HepG2 (cell line): Measurements from ENCODE around the gene PRPSAP1. TPM values are rescaled to one million over a fixed set of nuclear protein-coding genes. Genes with fewer than 3 reads are reported as not detected.

Experiments used
- AFF4 ChIP-seq: sonication (generic); formaldehyde crosslinking; IDR thresholded peaks from 2 replicates; pipeline ENCODE4 v1.4.0; 2020; ENCODE audit warnings: missing genetic modification reagents
- ARHGAP35 ChIP-seq: sonication (generic); formaldehyde crosslinking; IDR thresholded peaks from 2 replicates; pipeline ENCODE4 v1.9.0; 2022; ENCODE audit warnings: mild to moderate bottlenecking, inconsistent platforms, moderate library complexity, missing genetic modification reagents, borderline replicate concordance
- ASH2L ChIP-seq: fragments of 300-600, 200-600 bp; sonication (generic); IDR thresholded peaks from 2 replicates; pipeline ENCODE4 v1.7.0; 2017; ENCODE audit warnings: low read depth, mild to moderate bottlenecking, moderate library complexity, mixed read lengths, low read length; ENCODE audit not compliant: insufficient read length
- DRAP1 ChIP-seq: IDR thresholded peaks from 2 replicates; pipeline ENCODE4 v1.6.1; 2016; ENCODE audit warnings: missing genetic modification reagents, missing compliant biosample characterization
- ELF4 ChIP-seq: sonication (generic); formaldehyde crosslinking; IDR thresholded peaks from 2 replicates; pipeline ENCODE4 v1.5.0; 2020; ENCODE audit warnings: missing genetic modification reagents, mild to moderate bottlenecking, moderate library complexity, borderline replicate concordance
- KAT8 ChIP-seq: IDR thresholded peaks from 2 replicates; pipeline ENCODE4 v1.6.1; 2016; ENCODE audit warnings: missing genetic modification reagents, missing compliant biosample characterization
- PCBP2 ChIP-seq: fragments of 200-400 bp; formaldehyde crosslinking; optimal IDR thresholded peaks from 2 replicates; pipeline ENCODE3; 2018; ENCODE audit warnings: low read length, low read depth; ENCODE audit not compliant: poor library complexity, severe bottlenecking
- PLRG1 ChIP-seq: fragments of 450-650 bp; conservative IDR thresholded peaks from 2 replicates; pipeline ENCODE4 v1.6.1; 2016
- RFX3 ChIP-seq: IDR thresholded peaks from 2 replicates; pipeline ENCODE4 v1.6.1; 2016; ENCODE audit warnings: missing biosample characterization, missing genetic modification reagents
- SATB2 ChIP-seq: sonication (generic); formaldehyde crosslinking; IDR thresholded peaks from 2 replicates; pipeline ENCODE4 v1.5.0; 2020; ENCODE audit warnings: missing genetic modification reagents
- TFDP2 ChIP-seq: sonication (generic); formaldehyde crosslinking; IDR thresholded peaks from 2 replicates; pipeline ENCODE4 v1.4.0; 2020; ENCODE audit warnings: missing genetic modification reagents
- TP53 ChIP-seq: sonication (generic); formaldehyde crosslinking; conservative IDR thresholded peaks from 2 replicates; pipeline ENCODE4 v1.4.0; 2020; ENCODE audit warnings: missing genetic modification reagents
- XBP1 ChIP-seq: sonication (generic); formaldehyde crosslinking; IDR thresholded peaks from 2 replicates; pipeline ENCODE4 v1.5.0; 2020; ENCODE audit warnings: missing genetic modification reagents
- ZBTB3 ChIP-seq: sonication (generic); formaldehyde crosslinking; IDR thresholded peaks from 2 replicates; pipeline ENCODE4 v1.4.0; 2020; ENCODE audit warnings: low read depth, mild to moderate bottlenecking, moderate library complexity, missing genetic modification reagents, borderline replicate concordance
- ZNF17 ChIP-seq: sonication (generic); formaldehyde crosslinking; IDR thresholded peaks from 2 replicates; pipeline ENCODE4 v1.5.0; 2020; ENCODE audit warnings: mild to moderate bottlenecking, missing genetic modification reagents
- ZNF280D ChIP-seq: sonication (generic); formaldehyde crosslinking; IDR thresholded peaks from 2 replicates; pipeline ENCODE4 v1.5.1; 2020; ENCODE audit warnings: mild to moderate bottlenecking, missing genetic modification reagents
- ZNF3 ChIP-seq: IDR thresholded peaks from 2 replicates; pipeline ENCODE4 v1.7.0; 2017; ENCODE audit warnings: inconsistent platforms
- ZNF317 ChIP-seq: sonication (generic); formaldehyde crosslinking; IDR thresholded peaks from 2 replicates; pipeline ENCODE4 v1.5.0; 2020; ENCODE audit warnings: mild to moderate bottlenecking, missing genetic modification reagents
- ZNF383 ChIP-seq: sonication (generic); formaldehyde crosslinking; IDR thresholded peaks from 2 replicates; pipeline ENCODE4 v1.4.0; 2020; ENCODE audit warnings: missing genetic modification reagents, mild to moderate bottlenecking, borderline replicate concordance
- ZNF670 ChIP-seq: sonication (generic); formaldehyde crosslinking; IDR thresholded peaks from 2 replicates; pipeline ENCODE4 v1.8.0; 2022; ENCODE audit warnings: mild to moderate bottlenecking, missing genetic modification reagents, borderline replicate concordance
- ZNF713 ChIP-seq: sonication (generic); formaldehyde crosslinking; IDR thresholded peaks from 2 replicates; pipeline ENCODE4 v1.4.0; 2020; ENCODE audit warnings: mild to moderate bottlenecking, missing genetic modification reagents
- polyA plus RNA-seq, 8 experiments: library from polyadenylated mRNA; depleted of rRNA in 3 of 8; stranded (reverse) in 7 of 8; unstranded in 1 of 8; fragments of >200 nt; fragmentation: Illumina TruSeq in 4 of 8; extraction: Trizol in 4 of 8; gene quantifications; 2 replicates each; pipeline versions ENCODE4 v1.2.1 to v1.2.3, GENCODE V29; 2011 to 2016; ENCODE audit warnings: low read depth in 4 of 8, missing spikeins in 1 of 8, mixed read lengths in 1 of 8; ENCODE audit not compliant: insufficient read depth in 1 of 8
- total RNA-seq, 5 experiments: library from RNA; depleted of rRNA; stranded (reverse); fragments of >200 nt; fragmentation: Illumina TruSeq; extraction: Trizol; gene quantifications; 2 replicates each; pipeline ENCODE4 v1.2.3, GENCODE V29; 2016; ENCODE audit warnings: low read depth in 1 of 5

The PRPSAP1 gene
- total and polyA plus RNA-seq, 2 of the 13 experiments (the other 11 are each of a cell fraction or from before 2014, with no cell fraction given): 91.1 to 314 TPM

DNA sequence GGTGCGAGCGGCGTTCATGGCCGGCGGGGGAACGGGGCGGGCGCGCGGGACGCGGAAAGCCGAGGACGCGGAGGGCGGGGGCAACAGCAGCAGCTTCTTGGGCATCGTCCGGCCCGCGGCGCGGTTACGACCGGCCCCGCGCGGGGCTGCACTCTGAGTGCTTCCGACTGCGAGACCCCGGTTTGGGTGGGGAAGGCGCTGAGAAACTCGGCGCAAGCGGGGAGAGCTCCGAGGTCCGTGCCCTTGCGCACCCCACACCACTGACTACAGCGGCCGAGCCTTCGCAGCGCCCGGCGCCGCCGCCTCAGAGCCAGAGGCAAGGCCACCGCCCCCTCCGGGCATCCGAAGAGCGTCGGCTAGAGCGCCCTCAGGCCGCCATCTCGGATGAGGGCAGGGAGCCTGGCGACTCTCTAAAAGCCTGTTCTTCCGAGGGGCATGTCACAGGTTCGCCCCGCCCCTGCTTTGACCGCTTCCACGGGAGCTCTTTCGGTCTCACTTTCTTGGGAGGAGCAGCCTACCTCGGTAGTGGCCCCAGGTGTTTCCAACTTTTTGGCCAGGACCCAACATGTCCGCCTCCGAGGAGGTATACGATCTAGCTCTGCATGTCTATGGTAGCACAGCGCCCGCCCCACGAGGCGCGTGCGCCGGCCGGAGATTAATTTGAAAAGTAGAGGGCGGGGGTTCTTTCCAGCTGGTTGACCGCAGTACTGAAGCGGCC lies at the start of gene PRPSAP1 (continued):
- TF ChIP-seq TFDP2 (CRISPR knock-in tag): peak; percentile 88
- peak; percentile 92 for TF ChIP-seq AFF4 (CRISPR knock-in tag)
- peak; percentile 67; the same call in 1 of the 2 replicates for TF ChIP-seq ELF4 (CRISPR knock-in tag)
- TF ChIP-seq ZNF713: peak; percentile 82; the same call in 1 of the 2 replicates
- peak; percentile 70; the same call in 1 of the 2 replicates for TF ChIP-seq ARHGAP35 (CRISPR knock-in tag)
- TF ChIP-seq XBP1 (CRISPR knock-in tag): peak; percentile 84; the same call in 1 of the 2 replicates
- TF ChIP-seq ZNF670 (CRISPR knock-in tag): no peak; the same call in 1 of the 2 replicates
- peak; percentile 91 for TF ChIP-seq DRAP1 (CRISPR knock-in tag)
- TF ChIP-seq ASH2L: peak; percentile 96
- no peak for TF ChIP-seq PLRG1
- no peak for TF ChIP-seq ZNF17
- peak; percentile 90; the same call in 1 of the 2 replicates for TF ChIP-seq SATB2 (CRISPR knock-in tag)
- TF ChIP-seq RFX3 (CRISPR knock-in tag): peak; percentile 51; the same call in 1 of the 2 replicates
- TF ChIP-seq TP53 (CRISPR knock-in tag): peak; percentile 94
- TF ChIP-seq PCBP2: no peak
- TF ChIP-seq ZBTB3 (CRISPR knock-in tag): peak; percentile 86
- peak; percentile 97 for TF ChIP-seq KAT8 (CRISPR knock-in tag)
- no peak for TF ChIP-seq ZNF3
- peak; percentile 58; the same call in 1 of the 2 replicates for TF ChIP-seq ZNF280D (CRISPR knock-in tag)
- TF ChIP-seq ZNF383 (CRISPR knock-in tag): 0 out of 2 replicates have a peak, but pooled peaks have one; percentile 48
- TF ChIP-seq ZNF317 (CRISPR knock-in tag): peak; percentile 91
